ENCODE data around the gene PPT1.

GRCh38 chr1:40040511-40041465 is 56.3 kb downstream of the PPT1 start, which contains the start of gene CAP1:
- TF ChIP-seq CTCF (IDR thresholded peaks at IDR 0.05) (no peak), USF2 (CRISPR knock-in tag; IDR thresholded peaks at IDR 0.05) (peak; percentile 78), ZMAT4 (CRISPR knock-in tag; IDR thresholded peaks at IDR 0.05) (no peak), KAT7 (CRISPR knock-in tag; IDR thresholded peaks at IDR 0.05; ENCODE audit: borderline replicate concordance) (no peak; the same call in 1 of the 2 replicates), NR2C2 (CRISPR knock-in tag; IDR thresholded peaks at IDR 0.05) (0 out of 2 replicates have a peak, but pooled peaks have one; percentile 25), GRHL2 (CRISPR knock-in tag; IDR thresholded peaks at IDR 0.05; ENCODE audit: insufficient replicate concordance, severe bottlenecking) (no peak), ARID4B (CRISPR knock-in tag; IDR thresholded peaks at IDR 0.05; ENCODE audit: borderline replicate concordance) (0 out of 2 replicates have a peak, but pooled peaks have one; percentile 67)
